ENCODE data around the gene HDAC4.

The HDAC4 gene

DNA sequence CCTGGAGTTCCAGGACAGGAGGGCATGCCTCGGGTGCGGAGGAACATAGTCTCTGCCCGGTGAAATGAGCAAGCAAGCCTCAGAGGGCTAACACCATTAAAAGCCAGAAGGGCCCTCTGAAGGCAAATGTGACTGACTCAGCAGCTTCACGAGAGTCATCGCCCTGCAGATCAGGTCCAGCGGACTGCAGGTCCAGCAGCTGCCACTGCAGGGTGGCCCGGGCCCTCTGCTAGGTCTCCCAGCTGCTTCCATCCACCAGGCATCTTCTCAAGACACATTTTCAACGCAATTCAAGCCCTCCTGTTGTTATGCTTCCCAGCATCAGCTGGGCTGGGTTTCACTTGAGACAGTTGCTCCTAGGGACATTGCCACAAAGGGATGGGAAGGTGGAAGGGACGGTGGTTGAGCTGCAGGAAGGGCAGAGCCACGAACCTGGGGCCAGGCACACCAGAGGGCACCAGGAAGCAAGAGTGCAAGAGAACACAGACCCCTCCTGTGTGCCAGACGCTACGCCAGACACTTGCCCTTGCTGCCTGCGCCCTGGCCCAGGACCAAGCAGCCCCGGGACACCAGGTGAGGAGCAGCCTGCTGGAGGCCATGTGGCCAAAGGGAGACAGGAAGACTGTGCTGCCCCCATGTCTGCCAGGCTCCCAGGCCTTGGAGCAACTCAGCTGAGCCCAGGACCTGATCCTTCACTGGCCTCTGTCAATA lies 173.0 kb downstream of the HDAC4 start:
- DNase-seq = peak; percentile 79

- no peak for DNase-seq
Observed at GRCh38 chr2:239226677-239227581, 173.9 kb downstream of the HDAC4 start.

GRCh38 chr2:239225871-239226561 lies 174.8 kb downstream of the HDAC4 start:
- DNase-seq = no peak

DNA sequence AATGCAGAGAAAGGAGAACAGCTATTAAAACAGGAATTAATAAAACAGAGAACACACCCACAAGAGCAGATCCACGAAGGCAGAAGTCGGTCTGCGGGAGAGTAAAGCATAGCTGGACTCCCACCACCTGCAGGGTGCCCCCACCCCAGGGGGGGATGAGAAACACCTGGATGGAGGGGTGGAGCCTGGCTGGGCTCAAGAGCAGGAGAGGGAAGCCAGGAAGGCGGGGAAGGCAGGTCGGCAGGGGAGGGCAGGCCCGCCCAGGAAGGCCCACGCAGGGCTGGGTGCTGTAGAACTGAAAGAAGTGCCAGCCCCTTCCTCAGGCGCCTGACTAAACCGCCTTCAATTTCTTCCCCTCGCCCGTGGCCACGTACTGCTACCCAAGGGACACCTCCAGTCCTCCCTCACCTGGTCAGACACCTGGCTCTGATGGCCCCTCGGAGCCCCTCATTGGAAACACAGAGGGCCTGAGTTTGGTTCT lies 175.4 kb downstream of the HDAC4 start:
- peak; percentile 62 for DNase-seq

- DNase-seq = no peak
Observed at GRCh38 chr2:239224955-239225354, 175.9 kb downstream of the HDAC4 start.

DNA sequence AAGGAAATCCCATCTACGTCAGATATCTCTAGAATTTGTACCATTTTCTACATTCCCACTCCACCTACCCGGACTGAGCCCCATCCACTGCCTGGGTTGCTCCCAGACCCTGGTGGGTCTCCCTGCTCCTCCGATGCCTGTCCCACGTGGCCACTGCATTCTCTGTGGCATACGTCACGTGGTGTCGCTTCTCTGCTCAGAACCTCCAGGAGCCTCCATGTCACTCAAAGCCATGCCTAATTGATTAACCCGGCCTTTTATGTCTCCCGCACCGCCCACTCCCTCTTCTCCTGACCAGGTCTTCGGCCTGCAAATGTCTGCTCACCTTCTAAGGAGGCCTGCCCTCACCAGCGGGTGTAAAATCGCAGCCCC lies 176.6 kb downstream of the HDAC4 start:
- peak; percentile 21 for DNase-seq

DNA sequence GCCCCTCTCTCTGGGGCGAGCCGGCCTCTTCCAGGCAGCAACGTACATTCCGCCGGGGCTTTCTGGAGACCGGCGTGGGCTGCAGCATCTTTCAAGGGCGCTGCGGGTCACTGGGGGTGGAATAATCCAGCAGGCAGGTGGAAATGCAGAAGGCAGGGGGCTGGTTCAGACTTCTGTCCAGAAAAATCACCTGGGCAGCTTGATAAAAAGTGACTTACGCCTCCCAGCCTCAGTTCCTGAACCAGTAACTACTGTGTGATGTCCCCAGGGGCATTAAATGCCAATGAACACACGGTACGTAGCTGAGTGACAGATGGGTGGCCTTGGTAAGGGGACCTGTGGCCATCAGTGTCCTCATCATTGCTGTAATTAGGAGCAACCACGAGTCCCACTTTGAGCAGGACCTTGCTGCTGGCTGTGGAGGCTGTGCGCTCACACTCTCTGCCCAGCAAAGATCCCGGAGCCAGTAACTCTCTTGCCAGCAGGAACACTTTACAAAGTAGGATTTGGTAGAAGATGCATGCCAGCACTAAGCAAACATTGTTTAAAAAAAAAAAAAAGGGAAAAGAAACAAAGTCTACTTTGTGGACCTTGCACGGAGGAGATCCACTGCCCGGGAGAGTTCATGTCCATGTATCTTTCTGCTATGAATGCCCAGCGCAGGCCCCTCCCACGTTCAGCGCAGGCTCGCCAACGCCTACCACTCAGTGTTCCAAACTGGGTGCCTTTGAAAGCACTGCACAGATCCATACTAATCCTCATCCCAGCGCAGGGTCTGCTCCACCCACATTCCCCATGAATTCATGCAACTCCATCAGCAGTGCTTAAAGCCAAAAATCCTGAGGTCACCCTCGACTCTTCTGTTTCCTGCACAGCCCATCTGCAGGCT lies 177.3 kb downstream of the HDAC4 start:
- DNase-seq = peak; percentile 26

DNA sequence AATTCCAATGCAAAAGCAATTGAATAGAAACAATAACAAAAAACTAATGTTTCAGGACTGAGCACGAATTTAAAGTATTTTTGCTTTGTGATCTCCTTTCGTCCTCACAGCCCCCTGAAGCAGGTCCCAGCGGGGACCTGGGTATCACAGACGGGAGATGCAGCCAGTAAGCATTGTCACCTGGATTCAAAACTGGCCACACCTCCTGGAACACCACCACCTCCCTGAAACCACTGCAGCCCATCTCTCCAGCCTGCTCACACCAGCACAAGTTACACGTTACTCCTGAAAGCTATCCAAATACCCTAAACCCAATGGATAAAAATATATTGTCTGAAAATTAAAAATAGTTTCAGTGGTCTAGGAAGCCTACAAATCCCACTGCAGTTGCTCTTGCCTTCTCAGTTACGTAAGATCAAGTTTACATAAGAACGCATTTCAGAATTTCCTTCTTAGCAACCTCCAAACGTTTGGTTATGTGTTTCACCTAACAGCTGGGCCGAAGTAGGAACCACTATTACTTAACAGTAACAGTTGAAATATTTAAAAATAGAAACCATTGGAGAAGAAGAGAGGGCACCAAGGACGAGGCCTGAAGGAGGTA lies 178.0 kb downstream of the HDAC4 start:
- peak; percentile 70 for DNase-seq

DNA sequence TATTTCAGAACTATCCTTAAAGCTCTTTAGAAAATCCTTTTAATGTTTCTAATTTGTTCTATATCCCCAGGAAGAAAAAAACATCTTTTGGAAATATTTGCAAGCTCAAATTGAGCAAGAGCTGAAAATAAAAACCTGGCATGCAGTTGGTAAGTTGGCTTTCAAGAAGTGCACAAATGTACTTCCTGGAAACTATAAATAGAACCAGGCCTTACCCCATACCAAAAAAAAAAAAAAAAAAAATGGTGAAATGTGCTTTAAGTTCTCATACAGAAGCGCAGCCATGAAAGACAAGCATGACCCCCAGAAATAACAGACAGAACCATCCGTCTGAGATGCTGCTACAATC lies 178.5 kb downstream of the HDAC4 start:
- peak; percentile 43 for DNase-seq

DNA sequence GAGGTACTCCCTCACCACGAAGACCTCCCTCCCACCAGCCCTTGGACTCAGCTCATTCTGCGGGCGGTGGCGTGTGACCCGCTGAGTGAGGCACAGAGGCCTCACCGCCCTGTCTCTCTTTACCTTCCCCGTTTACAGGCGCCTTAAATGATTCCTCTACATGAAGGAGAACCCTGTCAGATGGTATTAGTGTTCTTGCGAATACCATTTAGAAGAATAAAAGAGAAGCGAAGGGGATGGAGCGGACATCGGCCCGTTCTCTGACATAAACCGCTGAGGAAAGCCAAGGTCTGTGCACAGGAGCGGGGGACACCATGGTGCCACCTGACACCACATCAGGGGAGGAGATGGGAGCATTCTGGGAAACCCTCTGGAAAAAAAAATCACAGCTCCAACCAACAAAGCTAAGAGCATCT lies 179.8 kb downstream of the HDAC4 start:
- no peak for DNase-seq

DNA sequence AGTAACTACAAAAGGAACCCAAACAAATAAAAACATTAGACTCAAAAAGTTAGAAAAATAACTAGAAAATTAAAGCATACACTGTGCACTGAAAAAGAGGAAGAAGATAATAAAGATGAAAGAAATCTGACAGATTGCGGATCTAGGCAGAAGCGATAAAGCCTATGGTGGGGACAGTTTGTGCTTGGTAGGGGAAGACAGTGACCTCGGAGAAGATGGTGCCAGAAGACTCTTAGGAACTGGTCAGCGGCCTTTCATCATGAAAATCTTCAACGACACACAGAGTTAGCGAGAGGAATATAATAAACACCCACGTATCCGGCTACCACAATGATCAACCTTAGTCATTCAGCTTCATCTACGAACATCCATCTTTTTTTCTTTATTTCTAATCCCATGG lies 180.5 kb downstream of the HDAC4 start:
- no peak for DNase-seq

DNA sequence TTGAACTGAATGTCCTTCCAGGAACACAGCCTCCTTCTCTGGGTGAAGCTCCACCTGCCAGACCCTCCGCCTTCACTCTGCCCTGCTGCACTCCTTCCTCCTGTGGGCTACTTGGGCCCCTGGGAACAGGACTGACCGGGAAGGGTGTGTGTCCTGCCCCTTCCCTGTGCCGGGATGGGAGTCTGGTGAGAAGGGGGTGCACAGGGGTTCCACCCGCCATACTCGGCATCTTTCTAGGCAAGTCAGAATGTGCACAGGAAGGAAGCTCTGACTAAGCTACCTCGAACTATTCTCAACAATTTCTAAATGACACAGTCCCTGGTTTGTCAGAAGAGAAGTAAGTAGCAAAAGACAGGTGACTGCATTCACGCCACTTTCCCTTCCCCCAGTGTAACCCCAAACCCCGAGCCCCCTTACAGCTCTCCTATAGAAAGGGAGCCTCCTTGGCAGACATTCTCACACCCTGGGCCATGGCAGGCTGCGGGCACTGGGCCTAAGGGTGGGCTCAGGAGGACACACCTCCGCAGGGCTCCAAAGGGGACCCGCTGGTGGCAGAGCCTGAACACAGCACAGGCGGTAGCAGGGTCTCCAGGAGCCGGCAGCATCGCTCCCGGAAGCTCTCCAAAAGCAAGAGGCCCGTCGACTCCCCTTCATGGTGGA lies 184.1 kb downstream of the HDAC4 start:
- DNase-seq = no peak

DNA sequence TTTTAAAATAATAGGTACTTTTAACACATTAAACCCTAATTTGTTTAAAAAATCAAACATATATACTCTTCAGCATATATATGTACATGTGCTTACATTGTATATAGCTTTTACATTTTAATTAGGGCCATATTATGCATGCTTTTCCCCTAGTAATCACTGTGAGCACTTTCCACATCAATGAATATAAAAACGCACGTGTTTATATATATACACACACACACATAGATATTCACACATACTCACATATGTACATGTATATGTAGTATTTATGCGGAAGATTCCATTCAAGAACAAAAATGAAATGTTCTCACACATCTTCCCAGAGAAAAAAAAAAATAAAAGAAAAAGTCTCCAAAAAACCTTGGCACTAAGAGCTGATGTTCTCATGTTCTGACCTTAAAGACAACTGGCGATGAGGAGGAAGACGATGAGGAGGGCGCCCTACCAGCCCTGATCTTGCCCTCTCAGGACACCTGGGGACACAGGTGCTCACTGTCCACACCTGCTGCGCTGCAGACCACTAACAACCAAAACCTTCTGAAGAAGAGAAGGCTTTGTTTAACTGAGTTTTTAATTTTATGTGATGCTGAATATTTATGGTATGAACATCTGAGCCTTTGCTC lies 184.7 kb downstream of the HDAC4 start:
- DNase-seq = no peak

DNA sequence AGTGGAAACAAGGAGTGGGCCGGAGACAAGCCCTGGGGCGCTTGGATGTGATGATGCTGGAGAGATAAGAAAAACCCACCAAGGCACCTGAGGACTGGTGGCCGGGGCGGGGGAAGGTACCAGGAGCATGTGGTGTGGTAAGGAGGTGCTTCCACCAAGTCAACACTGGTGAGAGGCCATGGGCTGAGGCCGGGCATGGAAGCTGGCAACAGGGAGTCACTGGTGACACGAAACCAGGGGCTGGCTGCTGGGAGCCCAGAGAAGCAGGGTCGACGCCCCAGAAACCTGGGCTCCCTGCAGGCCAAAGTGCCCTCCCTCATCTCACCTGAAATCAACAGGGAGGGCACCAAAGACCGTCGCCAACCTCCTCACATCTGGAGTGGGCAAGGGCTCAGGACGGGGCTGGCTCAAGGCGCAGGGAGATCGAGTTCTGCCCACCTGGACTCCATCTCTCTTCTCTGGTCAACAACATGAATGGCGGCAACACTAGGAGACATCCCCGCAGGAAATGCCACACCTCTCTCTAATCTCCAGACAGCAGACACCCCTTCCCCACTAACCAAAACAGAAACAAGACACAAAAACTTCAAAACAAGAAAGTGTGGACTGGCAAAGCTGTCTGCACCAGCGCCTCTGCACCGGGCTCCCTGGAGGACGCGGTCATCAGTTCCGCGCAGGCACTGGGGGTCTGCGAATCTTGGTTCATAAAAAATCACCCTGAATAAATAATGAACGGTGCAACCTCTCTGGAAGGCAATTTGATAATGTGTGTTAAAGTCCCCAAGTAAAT lies 185.5 kb downstream of the HDAC4 start:
- no peak for DNase-seq

GRCh38 chr2:239214725-239215124 lies 186.1 kb downstream of the HDAC4 start:
- DNase-seq = no peak

GRCh38 chr2:239213643-239214101 lies 187.1 kb downstream of the HDAC4 start:
- no peak for DNase-seq

DNA sequence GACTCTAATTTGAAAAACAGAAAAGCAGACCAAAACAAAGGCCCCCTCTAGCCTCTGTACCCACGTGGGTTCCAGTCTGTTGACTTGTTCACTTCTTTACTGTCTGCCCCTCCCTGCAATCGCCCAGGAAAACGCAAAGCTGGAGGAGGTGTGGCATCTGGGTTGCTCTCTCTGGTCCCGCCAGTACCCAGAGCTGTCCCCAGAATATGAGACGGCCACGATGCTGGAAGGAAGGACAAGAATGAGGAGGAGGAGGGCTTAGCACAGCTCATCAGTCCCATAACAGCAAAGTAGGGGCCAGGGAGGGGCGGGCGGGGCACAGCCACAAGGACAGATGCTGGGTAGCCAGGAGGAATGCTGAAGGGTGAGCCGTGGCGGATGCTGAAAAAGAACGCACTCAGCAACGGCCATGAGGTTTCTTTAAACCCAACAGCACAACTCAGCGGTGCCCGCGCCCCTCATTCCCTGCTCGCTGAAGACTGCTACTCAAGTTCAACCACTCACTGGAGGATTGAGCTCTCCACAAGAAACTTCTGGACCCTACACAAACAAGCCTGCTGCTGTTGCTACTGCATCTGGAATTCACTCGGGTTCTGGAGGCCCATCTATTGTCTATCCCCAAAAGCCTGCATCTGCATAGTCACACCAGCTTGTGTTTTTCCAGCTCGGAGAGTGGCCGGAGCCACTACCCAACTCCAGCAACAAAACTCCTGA lies 187.7 kb downstream of the HDAC4 start:
- peak; percentile 64 for DNase-seq

DNA sequence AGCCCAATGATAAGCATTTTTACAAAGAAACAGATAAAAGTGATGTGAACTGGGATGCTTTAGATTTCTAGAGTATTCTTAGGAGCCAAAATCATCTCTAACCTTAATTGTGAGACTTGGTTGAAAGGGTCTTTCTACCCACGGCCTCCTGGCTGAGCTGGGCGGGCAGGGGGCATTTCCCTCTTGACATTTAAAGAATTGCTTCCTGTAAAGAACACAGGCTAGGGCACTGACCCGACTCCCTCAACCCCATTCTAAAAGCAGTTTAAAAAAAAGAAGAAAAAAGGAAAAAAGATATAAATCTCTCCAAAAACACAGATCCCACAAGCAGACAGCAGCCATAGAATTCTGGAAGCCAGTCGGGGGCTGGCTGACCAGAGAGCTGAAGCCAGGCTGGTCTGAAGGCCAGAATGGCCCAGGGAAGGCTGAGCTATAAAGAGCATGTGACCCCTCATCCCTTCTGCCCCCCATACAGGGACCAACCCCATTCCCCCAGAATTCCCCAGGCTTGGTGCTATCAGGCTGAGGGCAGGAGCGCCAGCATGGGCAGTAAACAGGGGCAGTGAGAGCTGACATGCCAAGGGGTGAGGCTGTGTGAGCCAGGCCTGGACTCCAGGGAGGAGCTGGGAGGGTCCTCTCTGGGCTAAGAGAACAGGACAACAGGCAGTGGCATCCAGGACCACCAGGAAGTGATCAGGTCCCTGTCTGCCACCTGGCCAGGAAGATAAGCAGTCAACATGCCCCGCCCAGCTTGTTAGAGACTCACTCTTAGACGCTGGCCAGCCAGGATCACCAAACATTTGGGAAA lies 188.5 kb downstream of the HDAC4 start:
- DNase-seq = no peak

Data from NCI-H510A treated with DMSO at 0.1 percent for 48 hours (cell line).